Parathyroid adenoma (tissue), 2 donors: ENCODE results near the gene FBXO47.

ENCODE experiments used
- H2AFZ ChIP-seq: fragments of 300-600 bp; sonication (generic); one replicate; pipeline ENCODE4 v1.7.0; 2017; ENCODE audit warnings: antibody characterized with exemption, mild to moderate bottlenecking
- H3K27ac ChIP-seq: fragments of 300-600 bp; sonication (generic); one replicate; pipeline ENCODE4 v1.7.0; 2017
- H3K27me3 ChIP-seq: fragments of 300-600 bp; sonication (generic); one replicate; pipeline ENCODE4 v1.7.0; 2017; ENCODE audit warnings: low read length; ENCODE audit not compliant: control insufficient read depth, insufficient read depth
- H3K36me3 ChIP-seq: fragments of 300-600 bp; sonication (generic); one replicate; pipeline ENCODE4 v1.7.0; 2017; ENCODE audit warnings: low read length; ENCODE audit not compliant: control insufficient read depth, insufficient read depth
- H3K4me1 ChIP-seq: fragments of 300-600 bp; sonication (generic); one replicate; pipeline ENCODE4 v1.7.0; 2017; ENCODE audit warnings: control low read depth
- H3K4me2 ChIP-seq: fragments of 300-600 bp; sonication (generic); one replicate; pipeline ENCODE4 v1.7.0; 2017; ENCODE audit warnings: low read length
- H3K4me3 ChIP-seq: fragments of 300-600 bp; sonication (generic); one replicate; pipeline ENCODE4 v1.7.0; 2017; ENCODE audit warnings: low read depth, low read length
- H3K79me2 ChIP-seq: fragments of 300-600 bp; sonication (generic); one replicate; pipeline ENCODE4 v1.7.0; 2017; ENCODE audit warnings: control low read depth
- H3K9ac ChIP-seq: fragments of 300-600 bp; sonication (generic); one replicate; pipeline ENCODE4 v1.7.0; 2017; ENCODE audit warnings: mild to moderate bottlenecking
- H3K9me3 ChIP-seq: fragments of 300-600 bp; sonication (generic); one replicate; pipeline ENCODE4 v1.7.0; 2017; ENCODE audit warnings: low read length; ENCODE audit not compliant: control insufficient read depth
- CTCF ChIP-seq: fragments of 300-600 bp; sonication (generic); IDR thresholded peaks from one replicate; pipeline ENCODE4 v1.7.0; 2017; ENCODE audit warnings: antibody characterized with exemption, mild to moderate bottlenecking
- donor health status: primary hyperparathyroidism.

FBXO47 gene

GRCh38 chr17:38911081-38911730, 56.0 kb downstream of the FBXO47 start:
- no peaks in the 10 kb centered on the region for H3K27me3 ChIP-seq
- H3K36me3 ChIP-seq: no peaks in the 10 kb centered on the region
- H3K27ac ChIP-seq: no peak overlapping the region
- no peaks in the 10 kb centered on the region for H3K9me3 ChIP-seq
- no peak overlapping the region for H3K9ac ChIP-seq
- no peak overlapping the region for H3K4me2 ChIP-seq
- no peak overlapping the region for H2AFZ ChIP-seq
- no peak overlapping the region for H3K4me3 ChIP-seq
- peaks cover 11% of the 10 kb centered on the region for H3K79me2 ChIP-seq
- no peak for TF ChIP-seq CTCF
- H3K4me1 ChIP-seq: peaks cover 7% of the 10 kb centered on the region

GRCh38 chr17:38910325-38910724, 56.9 kb downstream of the FBXO47 start:
- Histone ChIP-seq H3K9ac (no peak overlapping the region), H3K27me3 (no peaks in the 10 kb centered on the region), H3K4me1 (peaks cover 3% of the 10 kb centered on the region), H3K9me3 (no peaks in the 10 kb centered on the region), H3K36me3 (no peaks in the 10 kb centered on the region), H3K79me2 (peaks cover 11% of the 10 kb centered on the region), H2AFZ (no peak overlapping the region), H3K4me2 (no peak overlapping the region), H3K4me3 (no peak overlapping the region), H3K27ac (no peak overlapping the region)
- TF ChIP-seq CTCF: no peak

- Histone ChIP-seq H3K4me3 (no peak overlapping the region), H3K9ac (no peak overlapping the region), H3K27me3 (no peaks in the 10 kb centered on the region), H3K36me3 (no peaks in the 10 kb centered on the region), H3K4me2 (no peak overlapping the region), H3K27ac (peak overlapping the region; percentile 42), H2AFZ (no peak overlapping the region), H3K9me3 (no peaks in the 10 kb centered on the region), H3K4me1 (no peaks in the 10 kb centered on the region), H3K79me2 (peaks cover 13% of the 10 kb centered on the region)
- TF ChIP-seq CTCF: no peak
Observed at GRCh38 chr17:38908676-38909181, 58.5 kb downstream of the FBXO47 start.

GRCh38 chr17:38907930-38908675, 59.1 kb downstream of the FBXO47 start:
- Histone ChIP-seq H3K36me3 (no peaks in the 10 kb centered on the region), H3K27me3 (no peaks in the 10 kb centered on the region)

More at GRCh38 chr17:38907930-38908675, 59.1 kb downstream of the FBXO47 start:
- Histone ChIP-seq H3K9me3 (no peaks in the 10 kb centered on the region), H3K9ac (no peak overlapping the region), H3K4me3 (no peak overlapping the region), H3K27ac (peak overlapping the region; percentile 42), H2AFZ (no peak overlapping the region), H3K4me1 (no peaks in the 10 kb centered on the region), H3K79me2 (peaks cover 18% of the 10 kb centered on the region), H3K4me2 (no peak overlapping the region)
- no peak for TF ChIP-seq CTCF
